Loucy (cell line): ENCODE measurements around the gene ABLIM2.

ENCODE experiments used
- H2AFZ ChIP-seq: fragments of 200-600 bp; sonication (generic); 2 replicates; pipeline ENCODE4 v1.6.0; 2016; ENCODE audit warnings: antibody characterized with exemption, mild to moderate bottlenecking, low read length, moderate library complexity
- H3F3A ChIP-seq: fragments of 200-600 bp; 2 replicates; pipeline ENCODE4 v1.6.0; 2016; ENCODE audit warnings: antibody characterized with exemption, low read depth, mild to moderate bottlenecking
- H3K27me3 ChIP-seq: fragments of 200-600 bp; sonication (generic); 2 replicates; pipeline ENCODE4 v1.6.1; 2014; ENCODE audit warnings: low read length, mild to moderate bottlenecking; ENCODE audit not compliant: insufficient read depth, poor library complexity, severe bottlenecking
- H3K36me3 ChIP-seq: fragments of 200-600 bp; sonication (generic); 2 replicates; pipeline ENCODE4 v1.6.1; 2016; ENCODE audit warnings: low read length; ENCODE audit not compliant: insufficient read depth
- H3K4me1 ChIP-seq: fragments of 200-600 bp; sonication (generic); 2 replicates; pipeline ENCODE4 v1.5.1; 2014; ENCODE audit warnings: low read length, mild to moderate bottlenecking; ENCODE audit not compliant: insufficient read depth, poor library complexity, severe bottlenecking
- H3K4me2 ChIP-seq: fragments of 200-600 bp; sonication (generic); 2 replicates; pipeline ENCODE4 v1.6.0; 2014; ENCODE audit warnings: antibody characterized with exemption, low read length, low read depth, mild to moderate bottlenecking; ENCODE audit not compliant: poor library complexity, severe bottlenecking
- H3K4me3 ChIP-seq: fragments of 200-600 bp; sonication (generic); 2 replicates; pipeline ENCODE4 v1.5.1; 2014; ENCODE audit warnings: low read length, mild to moderate bottlenecking, mixed read lengths; ENCODE audit not compliant: poor library complexity, severe bottlenecking
- H3K79me2 ChIP-seq: fragments of 200-600 bp; sonication (generic); 2 replicates; pipeline ENCODE4 v1.6.1; 2014; ENCODE audit warnings: low read length; ENCODE audit not compliant: insufficient read depth
- H3K9ac ChIP-seq: fragments of 200-600 bp; sonication (generic); 2 replicates; pipeline ENCODE4 v1.6.0; 2014; ENCODE audit warnings: mild to moderate bottlenecking, low read depth, low read length, moderate library complexity; ENCODE audit not compliant: poor library complexity, severe bottlenecking
- H3K9me2 ChIP-seq: fragments of 200-600 bp; sonication (generic); replicated peaks from 2 replicates; pipeline ENCODE4 v1.6.1; 2016; ENCODE audit warnings: low read depth, low read length, mixed read lengths
- H3K9me3 ChIP-seq: fragments of 200-600 bp; sonication (generic); 2 replicates; pipeline ENCODE4 v1.6.1; 2014; ENCODE audit warnings: mild to moderate bottlenecking, antibody characterized with exemption, low read length, low read depth; ENCODE audit not compliant: insufficient read depth
- H4K20me1 ChIP-seq: fragments of 200-600 bp; sonication (generic); 2 replicates; pipeline ENCODE4 v1.6.0; 2014; ENCODE audit warnings: antibody characterized with exemption, low read length, mild to moderate bottlenecking; ENCODE audit not compliant: insufficient read depth, poor library complexity, severe bottlenecking
- CTCF ChIP-seq: fragments of 200-600 bp; sonication (generic); conservative IDR thresholded peaks from 2 replicates; pipeline ENCODE4 v1.5.1; 2014; ENCODE audit warnings: mild to moderate bottlenecking, antibody characterized with exemption, low read length
- EZH2phosphoT487 ChIP-seq: fragments of 200-600 bp; IDR thresholded peaks from 2 replicates; pipeline ENCODE4 v1.6.1; 2018; ENCODE audit warnings: antibody characterized with exemption, mild to moderate bottlenecking, moderate library complexity, borderline replicate concordance

ABLIM2 gene

DNA sequence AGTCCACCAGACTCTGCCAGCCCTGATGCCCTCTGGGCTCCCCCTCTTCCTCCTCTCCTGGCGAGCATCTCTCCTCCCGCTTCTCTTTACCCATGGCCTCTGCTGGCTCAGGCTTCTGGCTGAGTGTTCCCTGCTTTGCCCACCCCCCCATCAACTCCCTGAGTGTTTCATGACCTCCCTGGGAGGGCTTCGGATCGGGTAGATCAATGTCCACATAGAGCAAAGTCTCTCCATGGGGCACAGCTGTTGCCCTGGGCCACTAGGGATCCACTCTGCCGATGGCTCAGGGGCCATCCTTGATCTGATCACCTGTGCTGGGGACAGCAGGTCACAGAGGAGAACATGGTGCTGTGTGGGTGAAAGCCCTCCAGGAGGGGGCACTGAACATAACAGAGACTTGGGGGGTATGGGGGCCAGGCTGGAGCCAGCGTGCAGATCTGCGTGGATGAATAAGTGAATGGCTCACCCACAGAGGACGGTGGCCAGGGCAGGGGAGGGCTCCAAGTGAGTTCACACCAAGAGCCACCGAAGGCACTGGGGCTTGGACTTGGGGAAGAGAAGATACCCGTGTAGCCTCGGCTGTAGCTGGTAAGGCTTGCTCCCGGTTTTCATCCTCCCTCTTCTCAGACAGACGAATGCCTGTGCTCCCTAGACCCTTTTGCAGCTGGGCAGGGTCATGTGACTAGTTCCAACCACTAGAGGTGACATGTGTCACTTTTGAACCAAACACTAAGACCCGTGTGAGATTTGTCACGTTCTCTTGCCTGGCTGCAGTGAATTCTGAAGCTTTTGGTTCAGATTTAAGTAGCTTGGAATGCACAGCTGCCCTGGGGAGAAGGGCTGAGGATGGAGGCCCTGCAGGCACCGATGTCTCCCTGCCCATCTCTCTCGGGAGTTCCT, 195.8 kb downstream of the ABLIM2 start:
- Histone ChIP-seq H3K36me3 (no peaks in the 10 kb centered on the region), H3F3A (no peaks in the 10 kb centered on the region), H3K4me2 (no peak overlapping the region), H3K9me2 (no peaks in the 10 kb centered on the region), H3K79me2 (no peaks in the 10 kb centered on the region), H2AFZ (no peak overlapping the region), H3K27me3 (no peaks in the 10 kb centered on the region), H3K4me1 (no peaks in the 10 kb centered on the region), H3K9ac (no peak overlapping the region), H3K9me3 (peaks cover 15% of the 10 kb centered on the region; the same call in 1 of the 2 replicates), H3K4me3 (no peak overlapping the region), H4K20me1 (no peaks in the 10 kb centered on the region)
- no peak for TF ChIP-seq CTCF

GRCh38 chr4:7960790-7961655, 197.6 kb downstream of the ABLIM2 start:
- Histone ChIP-seq H3K36me3 (no peaks in the 10 kb centered on the region), H3K4me1 (no peaks in the 10 kb centered on the region), H4K20me1 (no peaks in the 10 kb centered on the region), H3K9ac (no peak overlapping the region), H3K4me2 (no peak overlapping the region), H3K27me3 (no peaks in the 10 kb centered on the region), H2AFZ (no peak overlapping the region), H3K9me3 (peaks cover 15% of the 10 kb centered on the region; the same call in 1 of the 2 replicates), H3K4me3 (no peak overlapping the region), H3F3A (no peaks in the 10 kb centered on the region), H3K9me2 (no peaks in the 10 kb centered on the region), H3K79me2 (no peaks in the 10 kb centered on the region)
- TF ChIP-seq CTCF (no peak), EZH2phosphoT487 (no peak)

DNA sequence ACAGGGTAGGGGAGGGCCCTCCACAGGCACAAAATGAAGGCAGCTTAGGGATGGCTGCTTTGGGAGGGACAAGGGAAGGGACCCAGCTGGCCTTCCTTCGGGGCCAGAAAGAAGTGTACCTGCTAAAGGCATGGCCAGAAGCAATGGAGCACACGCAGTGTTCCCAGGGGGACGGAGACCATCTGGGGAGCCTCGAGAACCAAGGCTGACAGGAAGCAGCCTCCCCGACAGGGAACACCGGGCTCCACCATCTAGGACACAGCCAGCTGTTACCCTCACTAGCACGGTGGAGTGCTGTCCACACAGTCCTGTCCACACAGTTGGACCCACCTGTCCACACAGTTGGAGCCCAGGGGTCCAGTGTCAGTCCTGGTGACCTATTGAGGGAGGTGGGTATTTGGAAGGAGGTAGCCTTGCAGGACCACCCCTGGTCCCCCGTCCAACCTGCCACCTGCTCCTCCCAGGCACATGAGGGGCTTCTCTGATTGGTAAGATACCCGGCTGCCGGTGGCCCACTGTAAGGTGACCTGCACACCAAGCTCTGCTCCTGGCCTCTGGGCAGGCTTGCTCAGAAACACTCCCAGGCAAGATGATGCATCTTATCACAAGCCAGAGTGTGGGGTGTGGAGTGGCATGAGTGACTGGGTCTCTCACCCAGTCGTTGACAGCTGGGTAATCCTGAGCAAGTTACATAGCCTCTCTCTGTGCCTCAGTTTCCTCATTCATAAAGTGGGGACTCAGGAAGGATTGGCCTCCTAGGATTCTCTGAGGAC, 198.4 kb downstream of the ABLIM2 start:
- H4K20me1 ChIP-seq = no peaks in the 10 kb centered on the region
- no peak for TF ChIP-seq CTCF
- TF ChIP-seq EZH2phosphoT487 = no peak
- no peaks in the 10 kb centered on the region for H3K4me1 ChIP-seq
- peaks cover 14% of the 10 kb centered on the region; the same call in 1 of the 2 replicates for H3K9me3 ChIP-seq
- H3K36me3 ChIP-seq = no peaks in the 10 kb centered on the region
- no peaks in the 10 kb centered on the region for H3K27me3 ChIP-seq
- no peak overlapping the region for H3K4me3 ChIP-seq
- H3K4me2 ChIP-seq = no peak overlapping the region
- no peaks in the 10 kb centered on the region for H3K9me2 ChIP-seq
- no peaks in the 10 kb centered on the region for H3F3A ChIP-seq
- H3K79me2 ChIP-seq = no peaks in the 10 kb centered on the region
- no peak overlapping the region for H2AFZ ChIP-seq
- H3K9ac ChIP-seq = no peak overlapping the region
